Neural cell (in vitro differentiated cells): ENCODE measurements around the gene PSPH.
"Not testable (repeated sequence)": the region's sequence is repeated elsewhere in the genome, so short reads cannot be mapped to it uniquely, and the experiment has no call there.

ENCODE experiments used
- EP300 ChIP-seq: fragments of 450-650 bp; conservative IDR thresholded peaks from 2 replicates; pipeline ENCODE4 v1.6.1; 2014; ENCODE audit warnings: antibody characterized with exemption, mild to moderate bottlenecking, moderate library complexity; ENCODE audit not compliant: poor library complexity, severe bottlenecking
- RAD21 ChIP-seq: fragments of 450-650 bp; conservative IDR thresholded peaks from 2 replicates; pipeline ENCODE4 v1.6.1; 2014; ENCODE audit warnings: antibody characterized with exemption, mild to moderate bottlenecking, moderate library complexity
- TF ChIP-seq, protein P1 (sequence below): fragments of 450-650 bp; IDR thresholded peaks from 2 replicates; pipeline ENCODE4 v1.5.1; 2014; ENCODE audit warnings: antibody characterized with exemption, mild to moderate bottlenecking, moderate library complexity; ENCODE audit not compliant: poor library complexity, severe bottlenecking

GRCh38 chr7:56017015-56017414 lies 34.2 kb downstream of the PSPH start:
- TF ChIP-seq, protein P1, sequence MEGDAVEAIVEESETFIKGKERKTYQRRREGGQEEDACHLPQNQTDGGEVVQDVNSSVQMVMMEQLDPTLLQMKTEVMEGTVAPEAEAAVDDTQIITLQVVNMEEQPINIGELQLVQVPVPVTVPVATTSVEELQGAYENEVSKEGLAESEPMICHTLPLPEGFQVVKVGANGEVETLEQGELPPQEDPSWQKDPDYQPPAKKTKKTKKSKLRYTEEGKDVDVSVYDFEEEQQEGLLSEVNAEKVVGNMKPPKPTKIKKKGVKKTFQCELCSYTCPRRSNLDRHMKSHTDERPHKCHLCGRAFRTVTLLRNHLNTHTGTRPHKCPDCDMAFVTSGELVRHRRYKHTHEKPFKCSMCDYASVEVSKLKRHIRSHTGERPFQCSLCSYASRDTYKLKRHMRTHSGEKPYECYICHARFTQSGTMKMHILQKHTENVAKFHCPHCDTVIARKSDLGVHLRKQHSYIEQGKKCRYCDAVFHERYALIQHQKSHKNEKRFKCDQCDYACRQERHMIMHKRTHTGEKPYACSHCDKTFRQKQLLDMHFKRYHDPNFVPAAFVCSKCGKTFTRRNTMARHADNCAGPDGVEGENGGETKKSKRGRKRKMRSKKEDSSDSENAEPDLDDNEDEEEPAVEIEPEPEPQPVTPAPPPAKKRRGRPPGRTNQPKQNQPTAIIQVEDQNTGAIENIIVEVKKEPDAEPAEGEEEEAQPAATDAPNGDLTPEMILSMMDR = not testable (repeated sequence)
- not testable (repeated sequence) for TF ChIP-seq EP300, RAD21
